Gastrocnemius medialis (tissue), 4 donors: Measurements from ENCODE around the gene SESN3.

Experiments used
- POLR2A ChIP-seq, 2 donors: fragments of 450-650 bp; IDR thresholded peaks; one replicate each; pipeline ENCODE4 v1.6.1; 2017; ENCODE audit warnings: antibody characterized with exemption in 2 of 2, mild to moderate bottlenecking in 2 of 2, moderate library complexity in 2 of 2
- TF ChIP-seq, protein P1 (sequence below), 5 experiments: fragments of 450-650 bp in 3 of 5; fragments of 200-600 bp in 2 of 5; sonication (generic) in 2 of 5; IDR thresholded peaks in 4 of 5; conservative IDR thresholded peaks in 1 of 5; 1 replicate in 4 of 5; 2 replicates in 1 of 5; pipeline ENCODE4 v1.5.1; 2016 to 2019; ENCODE audit warnings: antibody characterized with exemption in 5 of 5, mild to moderate bottlenecking in 3 of 5, moderate library complexity in 3 of 5

DNA sequence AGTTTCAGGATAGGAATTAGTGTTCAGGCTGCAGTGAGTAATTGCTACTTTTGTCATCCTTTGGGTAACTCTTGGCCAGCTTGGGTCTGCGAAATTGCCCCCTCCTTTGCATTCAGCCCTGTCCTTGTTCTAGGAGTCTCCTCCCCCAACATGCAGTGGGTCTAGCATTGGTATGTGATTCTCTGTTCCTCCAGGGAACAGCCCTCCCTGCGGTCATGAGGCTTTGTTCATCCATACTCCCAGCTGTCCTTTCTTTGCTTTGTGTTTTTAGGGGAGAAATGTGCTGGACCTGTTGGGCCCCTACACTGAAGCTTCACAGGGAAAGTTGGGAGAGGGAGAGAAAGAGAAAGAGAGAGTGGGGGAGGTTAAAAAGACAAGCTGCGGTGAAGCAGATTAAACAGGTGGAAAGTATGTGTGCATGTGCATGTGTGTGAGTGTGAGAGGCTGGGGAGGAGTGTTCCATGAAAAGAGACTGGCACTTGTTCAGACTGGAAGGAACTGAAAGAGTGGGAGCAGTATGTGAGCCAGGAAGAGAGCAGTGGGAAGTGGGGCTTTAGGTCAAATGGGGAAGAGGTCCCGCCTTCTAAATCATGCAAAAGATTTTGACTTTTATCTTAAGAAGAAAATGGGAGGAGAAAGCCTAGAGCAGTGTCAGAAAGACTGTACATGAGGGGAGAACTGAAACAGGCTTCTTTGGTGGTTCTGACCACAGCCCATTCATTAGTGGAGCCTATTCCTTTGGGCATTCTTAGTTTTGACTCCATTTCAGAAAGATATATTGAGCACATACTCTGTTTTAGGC is 17.9 kb upstream of the SESN3 start:
- TF ChIP-seq, protein P1, sequence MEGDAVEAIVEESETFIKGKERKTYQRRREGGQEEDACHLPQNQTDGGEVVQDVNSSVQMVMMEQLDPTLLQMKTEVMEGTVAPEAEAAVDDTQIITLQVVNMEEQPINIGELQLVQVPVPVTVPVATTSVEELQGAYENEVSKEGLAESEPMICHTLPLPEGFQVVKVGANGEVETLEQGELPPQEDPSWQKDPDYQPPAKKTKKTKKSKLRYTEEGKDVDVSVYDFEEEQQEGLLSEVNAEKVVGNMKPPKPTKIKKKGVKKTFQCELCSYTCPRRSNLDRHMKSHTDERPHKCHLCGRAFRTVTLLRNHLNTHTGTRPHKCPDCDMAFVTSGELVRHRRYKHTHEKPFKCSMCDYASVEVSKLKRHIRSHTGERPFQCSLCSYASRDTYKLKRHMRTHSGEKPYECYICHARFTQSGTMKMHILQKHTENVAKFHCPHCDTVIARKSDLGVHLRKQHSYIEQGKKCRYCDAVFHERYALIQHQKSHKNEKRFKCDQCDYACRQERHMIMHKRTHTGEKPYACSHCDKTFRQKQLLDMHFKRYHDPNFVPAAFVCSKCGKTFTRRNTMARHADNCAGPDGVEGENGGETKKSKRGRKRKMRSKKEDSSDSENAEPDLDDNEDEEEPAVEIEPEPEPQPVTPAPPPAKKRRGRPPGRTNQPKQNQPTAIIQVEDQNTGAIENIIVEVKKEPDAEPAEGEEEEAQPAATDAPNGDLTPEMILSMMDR (IDR thresholded peaks at IDR 0.05 in 4 of 5, conservative IDR thresholded peaks at IDR 0.05 in 1 of 5) = no peak
- no peak for TF ChIP-seq POLR2A (IDR thresholded peaks at IDR 0.05)
